Mucosa of descending colon (tissue), 3 donors: ENCODE data around the gene TTC9. TPM values are rescaled to one million over a fixed set of nuclear protein-coding genes. Genes with fewer than 3 reads are reported as not detected.

Experiments
- ATAC-seq: fragments of 200-7000 bp; cut with Tn5 transposase; one replicate; pipeline ENCODE4 v1.9.1; 2020; ENCODE audit warnings: mild to moderate bottlenecking, moderate library complexity
- DNase-seq, 3 donors: peaks; one replicate each; pipeline ENCODE4 v3.0.0-alpha.2; 2020
- H3K36me3 ChIP-seq: fragments of 200-600 bp; one replicate; pipeline ENCODE4 v1.8.0; 2021; ENCODE audit warnings: low read depth, mild to moderate bottlenecking
- H3K4me1 ChIP-seq: fragments of 200-600 bp; one replicate; pipeline ENCODE4 v1.8.0; 2021; ENCODE audit warnings: low read depth, mild to moderate bottlenecking
- H3K4me3 ChIP-seq: fragments of 200-600 bp; one replicate; pipeline ENCODE4 v1.8.0; 2021; ENCODE audit warnings: mild to moderate bottlenecking
- H3K9me3 ChIP-seq: fragments of 200-600 bp; one replicate; pipeline ENCODE4 v1.8.0; 2021; ENCODE audit warnings: mild to moderate bottlenecking
- CTCF ChIP-seq: fragments of 200-600 bp; IDR thresholded peaks from one replicate; pipeline ENCODE4 v1.8.0; 2022; ENCODE audit warnings: antibody characterized with exemption, mild to moderate bottlenecking
- intact Hi-C, 2 donors: fragments of 100-400 bp; cut with DNase I in 1 of 2; cut with micrococcal nuclease in 1 of 2; formaldehyde crosslinking; loops; one replicate each; pipeline versions ENCODE4 v1.11.0 to v1.11.1; 2022; cut with DNase I, micrococcal nuclease
- total RNA-seq, 3 donors: library from RNA; stranded (reverse); fragmentation: NEBNext Ultra II Directional in 2 of 3; extraction: Animal tissue kit (Norgen Biotek cat#: 25700) in 2 of 3; gene quantifications; one replicate each; pipeline versions ENCODE4 v1.2.1 to v1.2.4, GENCODE V29; 2021 to 2023
- donor health status: DM: no; HTN: no; CAD: no; lungs with moderate emphysema.
- donor health status: DM: no; HTN: no; CAD: no.
- donor health status: DM: no; HTN: yes; CAD: no.

Gene TTC9
- total RNA-seq, 3 donors from 2014 or later: 0.20 to 0.63 (median 0.54) TPM

GRCh38 chr14:70683983-70684382 is 42.3 kb downstream of the TTC9 start:
- no peak for TF ChIP-seq CTCF
- ATAC-seq (no peak), DNase-seq (no peak)
- intact Hi-C loops: no loop called here
- H3K36me3 ChIP-seq: no peaks in the 10 kb centered on the region
- H3K4me3 ChIP-seq: no peak overlapping the region
- no peaks in the 10 kb centered on the region for H3K9me3 ChIP-seq
- H3K4me1 ChIP-seq: no peaks in the 10 kb centered on the region

GRCh38 chr14:70685474-70686197 is 43.9 kb downstream of the TTC9 start:
- no peak for ATAC-seq
- intact Hi-C loops: no loop called here
- TF ChIP-seq CTCF: no peak

GRCh38 chr14:70692210-70692609 is 50.5 kb downstream of the TTC9 start:
- DNase-seq (peak in 1 of 3 donors; percentile 12), ATAC-seq (no peak)
- Histone ChIP-seq H3K4me3 (no peak overlapping the region), H3K4me1 (no peaks in the 10 kb centered on the region), H3K36me3 (no peaks in the 10 kb centered on the region), H3K9me3 (no peaks in the 10 kb centered on the region)
- intact Hi-C loops: no loop called here
- no peak for TF ChIP-seq CTCF

More at GRCh38 chr14:70685474-70686197, 43.9 kb downstream of the TTC9 start:
- no peaks in the 10 kb centered on the region for H3K9me3 ChIP-seq
- DNase-seq: no peak
- no peaks in the 10 kb centered on the region for H3K4me1 ChIP-seq
- H3K4me3 ChIP-seq: no peak overlapping the region
- H3K36me3 ChIP-seq: no peaks in the 10 kb centered on the region

GRCh38 chr14:70696026-70696425 is 54.3 kb downstream of the TTC9 start:
- ATAC-seq: no peak
- DNase-seq: no peak
- intact Hi-C loops: no loop called here
- no peaks in the 10 kb centered on the region for H3K9me3 ChIP-seq
- H3K4me3 ChIP-seq: no peak overlapping the region
- no peak for TF ChIP-seq CTCF
- no peaks in the 10 kb centered on the region for H3K36me3 ChIP-seq
- no peaks in the 10 kb centered on the region for H3K4me1 ChIP-seq

- H3K9me3 ChIP-seq: no peaks in the 10 kb centered on the region
- no peaks in the 10 kb centered on the region for H3K4me1 ChIP-seq
- DNase-seq (peak in 1 of 3 donors; percentile 15), ATAC-seq (peak; percentile 85)
- intact Hi-C loops: no loop called here
- no peak overlapping the region for H3K4me3 ChIP-seq
- no peaks in the 10 kb centered on the region for H3K36me3 ChIP-seq
- no peak for TF ChIP-seq CTCF
Measured at GRCh38 chr14:70697701-70698100, 56.0 kb downstream of the TTC9 start.
